ENCODE data around the gene MTG2. TPM values are rescaled to one million over a fixed set of nuclear protein-coding genes. Genes with fewer than 3 reads are reported as not detected.

The MTG2 gene
- total and polyA plus RNA-seq, 2 of the 13 experiments (the other 11 are each of a cell fraction or from before 2014, with no cell fraction given): 20.4 to 37.8 TPM

DNA sequence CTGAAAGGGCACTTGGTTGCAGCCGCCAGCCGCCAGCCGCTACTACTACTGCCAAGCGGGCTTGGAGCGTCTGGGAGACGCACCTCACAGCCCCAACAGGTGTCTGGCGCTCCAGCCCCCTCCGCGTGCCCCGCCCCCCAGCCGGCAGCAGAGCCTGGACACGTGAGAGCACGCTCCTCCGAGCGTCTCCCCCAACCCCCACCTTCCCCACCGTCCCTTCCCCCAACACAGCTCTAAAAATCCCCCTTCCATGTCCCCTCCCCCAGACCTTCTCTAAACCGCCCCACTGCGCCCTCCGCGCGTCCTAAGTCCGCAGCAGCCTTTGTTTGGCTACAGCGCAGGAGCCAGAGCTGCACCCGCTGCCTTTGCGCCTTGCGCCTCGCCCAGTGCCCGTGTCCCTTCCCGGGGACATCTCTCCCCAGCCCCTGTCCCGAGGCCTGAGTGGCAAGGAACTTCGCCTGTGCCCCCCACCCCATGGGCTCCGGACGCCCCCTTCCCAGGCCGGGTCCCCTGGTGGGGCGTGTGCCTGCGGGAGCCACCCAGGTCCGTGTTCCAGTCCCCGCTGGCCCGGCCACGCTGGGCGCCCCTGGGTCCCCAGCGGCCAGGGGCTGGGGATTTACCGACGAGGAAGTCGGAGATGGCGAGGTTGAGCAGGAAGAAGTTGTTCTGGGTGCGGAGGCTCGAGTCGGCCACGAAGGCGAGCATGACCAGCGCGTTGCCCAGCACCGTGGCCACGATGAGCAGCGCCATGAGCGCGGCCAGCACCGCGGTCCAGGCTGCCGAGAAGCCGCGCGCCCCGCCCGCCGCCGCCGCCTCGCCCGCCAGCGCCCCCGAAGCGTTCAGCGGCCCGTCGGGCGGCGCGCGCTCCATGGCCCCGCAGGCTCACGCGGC lies 36.5 kb downstream of the MTG2 start (continued):
- TF ChIP-seq, protein P1, sequence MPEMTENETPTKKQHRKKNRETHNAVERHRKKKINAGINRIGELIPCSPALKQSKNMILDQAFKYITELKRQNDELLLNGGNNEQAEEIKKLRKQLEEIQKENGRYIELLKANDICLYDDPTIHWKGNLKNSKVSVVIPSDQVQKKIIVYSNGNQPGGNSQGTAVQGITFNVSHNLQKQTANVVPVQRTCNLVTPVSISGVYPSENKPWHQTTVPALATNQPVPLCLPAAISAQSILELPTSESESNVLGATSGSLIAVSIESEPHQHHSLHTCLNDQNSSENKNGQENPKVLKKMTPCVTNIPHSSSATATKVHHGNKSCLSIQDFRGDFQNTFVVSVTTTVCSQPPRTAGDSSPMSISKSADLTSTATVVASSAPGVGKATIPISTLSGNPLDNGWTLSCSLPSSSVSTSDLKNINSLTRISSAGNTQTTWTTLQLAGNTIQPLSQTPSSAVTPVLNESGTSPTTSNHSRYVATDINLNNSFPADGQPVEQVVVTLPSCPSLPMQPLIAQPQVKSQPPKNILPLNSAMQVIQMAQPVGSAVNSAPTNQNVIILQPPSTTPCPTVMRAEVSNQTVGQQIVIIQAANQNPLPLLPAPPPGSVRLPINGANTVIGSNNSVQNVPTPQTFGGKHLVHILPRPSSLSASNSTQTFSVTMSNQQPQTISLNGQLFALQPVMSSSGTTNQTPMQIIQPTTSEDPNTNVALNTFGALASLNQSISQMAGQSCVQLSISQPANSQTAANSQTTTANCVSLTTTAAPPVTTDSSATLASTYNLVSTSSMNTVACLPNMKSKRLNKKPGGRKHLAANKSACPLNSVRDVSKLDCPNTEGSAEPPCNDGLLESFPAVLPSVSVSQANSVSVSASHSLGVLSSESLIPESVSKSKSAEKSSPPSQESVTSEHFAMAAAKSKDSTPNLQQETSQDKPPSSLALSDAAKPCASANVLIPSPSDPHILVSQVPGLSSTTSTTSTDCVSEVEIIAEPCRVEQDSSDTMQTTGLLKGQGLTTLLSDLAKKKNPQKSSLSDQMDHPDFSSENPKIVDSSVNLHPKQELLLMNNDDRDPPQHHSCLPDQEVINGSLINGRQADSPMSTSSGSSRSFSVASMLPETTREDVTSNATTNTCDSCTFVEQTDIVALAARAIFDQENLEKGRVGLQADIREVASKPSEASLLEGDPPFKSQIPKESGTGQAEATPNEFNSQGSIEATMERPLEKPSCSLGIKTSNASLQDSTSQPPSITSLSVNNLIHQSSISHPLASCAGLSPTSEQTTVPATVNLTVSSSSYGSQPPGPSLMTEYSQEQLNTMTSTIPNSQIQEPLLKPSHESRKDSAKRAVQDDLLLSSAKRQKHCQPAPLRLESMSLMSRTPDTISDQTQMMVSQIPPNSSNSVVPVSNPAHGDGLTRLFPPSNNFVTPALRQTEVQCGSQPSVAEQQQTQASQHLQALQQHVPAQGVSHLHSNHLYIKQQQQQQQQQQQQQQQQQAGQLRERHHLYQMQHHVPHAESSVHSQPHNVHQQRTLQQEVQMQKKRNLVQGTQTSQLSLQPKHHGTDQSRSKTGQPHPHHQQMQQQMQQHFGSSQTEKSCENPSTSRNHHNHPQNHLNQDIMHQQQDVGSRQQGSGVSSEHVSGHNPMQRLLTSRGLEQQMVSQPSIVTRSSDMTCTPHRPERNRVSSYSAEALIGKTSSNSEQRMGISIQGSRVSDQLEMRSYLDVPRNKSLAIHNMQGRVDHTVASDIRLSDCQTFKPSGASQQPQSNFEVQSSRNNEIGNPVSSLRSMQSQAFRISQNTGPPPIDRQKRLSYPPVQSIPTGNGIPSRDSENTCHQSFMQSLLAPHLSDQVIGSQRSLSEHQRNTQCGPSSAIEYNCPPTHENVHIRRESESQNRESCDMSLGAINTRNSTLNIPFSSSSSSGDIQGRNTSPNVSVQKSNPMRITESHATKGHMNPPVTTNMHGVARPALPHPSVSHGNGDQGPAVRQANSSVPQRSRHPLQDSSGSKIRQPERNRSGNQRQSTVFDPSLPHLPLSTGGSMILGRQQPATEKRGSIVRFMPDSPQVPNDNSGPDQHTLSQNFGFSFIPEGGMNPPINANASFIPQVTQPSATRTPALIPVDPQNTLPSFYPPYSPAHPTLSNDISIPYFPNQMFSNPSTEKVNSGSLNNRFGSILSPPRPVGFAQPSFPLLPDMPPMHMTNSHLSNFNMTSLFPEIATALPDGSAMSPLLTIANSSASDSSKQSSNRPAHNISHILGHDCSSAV (CRISPR knock-in tag; IDR thresholded peaks at IDR 0.05; ENCODE audit: borderline replicate concordance): no peak
- TF ChIP-seq HOXA7 (CRISPR knock-in tag; IDR thresholded peaks at IDR 0.05) (no peak), PTBP1 (IDR thresholded peaks at IDR 0.05; ENCODE audit: low read depth, low read length, poor library complexity, severe bottlenecking) (no peak), ATF1 (CRISPR knock-in tag; IDR thresholded peaks at IDR 0.05) (no peak), KDM1A (CRISPR knock-in tag; IDR thresholded peaks at IDR 0.05) (no peak), HNRNPK (IDR thresholded peaks at IDR 0.05; ENCODE audit: low read depth, low read length, poor library complexity, severe bottlenecking) (peak; percentile 87), ZSCAN9 (CRISPR knock-in tag; IDR thresholded peaks at IDR 0.05; ENCODE audit: borderline replicate concordance) (no peak), ZFP36L1 (CRISPR knock-in tag; IDR thresholded peaks at IDR 0.05) (no peak), ZNF766 (CRISPR knock-in tag; IDR thresholded peaks at IDR 0.05; ENCODE audit: borderline replicate concordance) (no peak), HNRNPLL (IDR thresholded peaks at IDR 0.05; ENCODE audit: low read depth, low read length, poor library complexity, severe bottlenecking) (peak; percentile 54), WIZ (CRISPR knock-in tag; IDR thresholded peaks at IDR 0.05) (no peak), ZNF7 (CRISPR knock-in tag; IDR thresholded peaks at IDR 0.05) (no peak), TCF12 (IDR thresholded peaks at IDR 0.05) (no peak), TCF12 (CRISPR knock-in tag; IDR thresholded peaks at IDR 0.05) (no peak)
- TF ChIP-seq, protein P2, sequence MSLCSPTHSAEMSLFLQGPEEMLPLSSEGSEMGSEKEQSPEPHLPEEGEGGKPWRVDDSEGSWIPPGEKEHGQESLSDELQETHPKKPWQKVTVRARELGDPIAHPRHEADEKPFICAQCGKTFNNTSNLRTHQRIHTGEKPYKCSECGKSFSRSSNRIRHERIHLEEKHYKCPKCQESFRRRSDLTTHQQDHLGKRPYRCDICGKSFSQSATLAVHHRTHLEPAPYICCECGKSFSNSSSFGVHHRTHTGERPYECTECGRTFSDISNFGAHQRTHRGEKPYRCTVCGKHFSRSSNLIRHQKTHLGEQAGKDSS (CRISPR knock-in tag; IDR thresholded peaks at IDR 0.05; ENCODE audit: borderline replicate concordance, low read depth): no peak
- TF ChIP-seq, protein P3, sequence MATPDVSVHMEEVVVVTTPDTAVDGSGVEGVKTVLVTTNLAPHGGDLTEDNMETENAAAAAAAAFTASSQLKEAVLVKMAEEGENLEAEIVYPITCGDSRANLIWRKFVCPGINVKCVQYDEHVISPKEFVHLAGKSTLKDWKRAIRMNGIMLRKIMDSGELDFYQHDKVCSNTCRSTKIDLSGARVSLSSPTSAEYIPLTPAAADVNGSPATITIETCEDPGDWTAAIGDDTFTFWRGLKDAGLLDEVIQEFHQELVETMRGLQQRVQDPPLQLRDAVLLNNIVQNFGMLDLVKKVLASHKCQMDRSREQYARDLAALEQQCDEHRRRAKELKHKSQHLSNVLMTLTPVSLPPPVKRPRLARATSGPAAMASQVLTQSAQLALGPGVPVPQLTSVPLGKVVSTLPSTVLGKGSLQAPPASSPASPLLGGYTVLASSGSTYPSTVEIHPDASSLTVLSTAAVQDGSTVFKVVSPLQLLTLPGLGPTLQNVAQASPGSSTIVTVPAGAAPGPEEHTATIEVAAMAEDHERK (CRISPR knock-in tag; IDR thresholded peaks at IDR 0.05; ENCODE audit: low read depth): no peak
- TF ChIP-seq, protein P4, sequence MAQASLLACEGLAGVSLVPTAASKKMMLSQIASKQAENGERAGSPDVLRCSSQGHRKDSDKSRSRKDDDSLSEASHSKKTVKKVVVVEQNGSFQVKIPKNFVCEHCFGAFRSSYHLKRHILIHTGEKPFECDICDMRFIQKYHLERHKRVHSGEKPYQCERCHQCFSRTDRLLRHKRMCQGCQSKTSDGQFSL (CRISPR knock-in tag; IDR thresholded peaks at IDR 0.05): no peak
- TF ChIP-seq, protein P5, sequence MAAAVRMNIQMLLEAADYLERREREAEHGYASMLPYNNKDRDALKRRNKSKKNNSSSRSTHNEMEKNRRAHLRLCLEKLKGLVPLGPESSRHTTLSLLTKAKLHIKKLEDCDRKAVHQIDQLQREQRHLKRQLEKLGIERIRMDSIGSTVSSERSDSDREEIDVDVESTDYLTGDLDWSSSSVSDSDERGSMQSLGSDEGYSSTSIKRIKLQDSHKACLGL (CRISPR knock-in tag; IDR thresholded peaks at IDR 0.05): peak; percentile 5; the same call in 1 of the 2 replicates

Measured in HepG2 (cell line).